ENCODE data around the gene FRS2. TPM values are rescaled to one million over a fixed set of nuclear protein-coding genes. Genes with fewer than 3 reads are reported as not detected.

FRS2 gene
- polyA plus RNA-seq, 1 experiment, result 16.6 TPM

GRCh38 chr12:69579029-69579428 lies 108.8 kb downstream of the FRS2 start:
- Histone ChIP-seq H3K4me3 (ENCODE audit: low read depth, low read length) (no peak overlapping the region), H3K27me3 (ENCODE audit: control insufficient read depth, insufficient read depth, low read length) (no peaks in the 10 kb centered on the region), H3K36me3 (ENCODE audit: control insufficient read depth, insufficient read depth, low read length) (peaks cover 3% of the 10 kb centered on the region; the same call in 1 of the 2 replicates)
- ChIA-PET CTCF (interaction anchor here (1.0 kb wide), 1 partner anchor 8 kb away, joined by 3 read pairs; no protein-coding TSS in a partner anchor), POLR2A (no interaction called here)
- TF ChIP-seq CTCF (IDR thresholded peaks at IDR 0.05; ENCODE audit: insufficient read depth, low read depth, low read length), result no peak
- no peak for DNase-seq (ENCODE audit: low read depth)

GRCh38 chr12:69580074-69580473 lies 109.9 kb downstream of the FRS2 start:
- Histone ChIP-seq H3K36me3 (ENCODE audit: control insufficient read depth, insufficient read depth, low read length) (no peaks in the 10 kb centered on the region), H3K4me3 (ENCODE audit: low read depth, low read length) (no peak overlapping the region), H3K27me3 (ENCODE audit: control insufficient read depth, insufficient read depth, low read length) (no peaks in the 10 kb centered on the region)
- ChIA-PET CTCF (no interaction called here), POLR2A (no interaction called here)
- no peak for TF ChIP-seq CTCF (IDR thresholded peaks at IDR 0.05; ENCODE audit: insufficient read depth, low read depth, low read length)
- DNase-seq (ENCODE audit: low read depth), result no peak

- 0 out of 2 replicates have a peak, but pooled peaks have one; percentile 7 for TF ChIP-seq CTCF (IDR thresholded peaks at IDR 0.05; ENCODE audit: insufficient read depth, low read depth, low read length)
- no peaks in the 10 kb centered on the region for H3K27me3 ChIP-seq (ENCODE audit: control insufficient read depth, insufficient read depth, low read length)
- CTCF ChIA-PET, result interaction anchor here (0.6 to 1.6 kb wide), 3 partner anchors 11 to 63 kb away, joined by 3 to 4 read pairs (median 3); no protein-coding TSS in a partner anchor
- no peak overlapping the region for H3K4me3 ChIP-seq (ENCODE audit: low read depth, low read length)
- no peak for DNase-seq (ENCODE audit: low read depth)
- peaks cover 2% of the 10 kb centered on the region; the same call in 1 of the 2 replicates for H3K36me3 ChIP-seq (ENCODE audit: control insufficient read depth, insufficient read depth, low read length)
- POLR2A ChIA-PET, result no interaction called here
These were observed 113.0 kb downstream of the FRS2 start for GRCh38 chr12:69583203-69583602.

GRCh38 chr12:69585189-69586062 lies 115.2 kb downstream of the FRS2 start, which contains the start of gene CCT2:
Gene CCT2, plus strand, starts transcription at chr12:69585459. Its CDS starts 63 bp downstream, at chr12:69585522.
- Histone ChIP-seq H3K36me3 (ENCODE audit: control insufficient read depth, insufficient read depth, low read length) (peaks cover 9% of the 10 kb centered on the region), H3K4me3 (ENCODE audit: low read depth, low read length) (peak within 1 kb of the TSS; percentile 64), H3K27me3 (ENCODE audit: control insufficient read depth, insufficient read depth, low read length) (no peaks in the 10 kb centered on the region)
- ChIA-PET CTCF (interaction anchor here (0.8 to 2.3 kb wide), 7 partner anchors 9 to 114 kb away, joined by 3 to 9 read pairs (median 3); no protein-coding TSS in a partner anchor), POLR2A (no interaction called here)
- TF ChIP-seq CTCF (IDR thresholded peaks at IDR 0.05; ENCODE audit: insufficient read depth, low read depth, low read length), result peak; percentile 60
- DNase-seq (ENCODE audit: low read depth), result peak; percentile 70

- CTCF ChIA-PET, result interaction anchor here (1.5 kb wide), 1 partner anchor 32 kb away, joined by 3 read pairs; no protein-coding TSS in a partner anchor
- no peak for DNase-seq (ENCODE audit: low read depth)
- peaks cover 13% of the 10 kb centered on the region for H3K36me3 ChIP-seq (ENCODE audit: control insufficient read depth, insufficient read depth, low read length)
- H3K27me3 ChIP-seq (ENCODE audit: control insufficient read depth, insufficient read depth, low read length), result no peaks in the 10 kb centered on the region
- H3K4me3 ChIP-seq (ENCODE audit: low read depth, low read length), result no peak overlapping the region
- POLR2A ChIA-PET, result no interaction called here
- TF ChIP-seq CTCF (IDR thresholded peaks at IDR 0.05; ENCODE audit: insufficient read depth, low read depth, low read length), result no peak
These were observed 118.3 kb downstream of the FRS2 start for GRCh38 chr12:69588527-69588926.
